DND-41 (cell line): ENCODE results near the gene MPST.
A peak's percentile ranks its signal among the peaks of the same experiment; 100 is the strongest.

ENCODE experiments used
- ATAC-seq: fragments of 200-7000 bp; cut with Tn5 transposase; 3 replicates; pipeline ENCODE4 v1.9.1; 2021; ENCODE audit warnings: low read depth; ENCODE audit not compliant: insufficient read depth
- DNase-seq: peaks from one replicate; pipeline ENCODE4 v3.0.0-alpha.2; 2020
- H2AFZ ChIP-seq: 2 replicates; pipeline ENCODE4 v1.6.0; 2012; ENCODE audit warnings: low read depth, low read length
- H3K27ac ChIP-seq: 2 replicates; pipeline ENCODE4 v1.5.1; 2012; ENCODE audit warnings: low read length, inconsistent platforms
- H3K27me3 ChIP-seq: fragments of 200-600 bp; sonication (generic); 2 replicates; pipeline ENCODE4 v1.6.0; 2012; ENCODE audit warnings: low read length, mild to moderate bottlenecking, inconsistent platforms; ENCODE audit not compliant: insufficient read depth, poor library complexity
- H3K36me3 ChIP-seq: 2 replicates; pipeline ENCODE4 v1.5.1; 2012; ENCODE audit warnings: low read length, inconsistent platforms; ENCODE audit not compliant: insufficient read depth
- H3K4me1 ChIP-seq: 2 replicates; pipeline ENCODE4 v1.5.1; 2012; ENCODE audit warnings: mild to moderate bottlenecking, low read length; ENCODE audit not compliant: insufficient read depth
- H3K4me2 ChIP-seq: 2 replicates; pipeline ENCODE4 v1.6.0; 2012; ENCODE audit warnings: mild to moderate bottlenecking, moderate library complexity, low read length, inconsistent platforms; ENCODE audit not compliant: insufficient read depth
- H3K4me3 ChIP-seq, 2 experiments: fragments of 200-600 bp in 1 of 2; shearing (Covaris generic) in 1 of 2; 2 replicates each; pipeline ENCODE4 v1.5.1; 2012 to 2016; ENCODE audit warnings: inconsistent platforms in 2 of 2, low read length in 2 of 2, mild to moderate bottlenecking in 2 of 2, low read depth in 1 of 2, moderate library complexity in 1 of 2
- H3K79me2 ChIP-seq: 2 replicates; pipeline ENCODE4 v1.6.0; 2012; ENCODE audit warnings: low read length, inconsistent platforms; ENCODE audit not compliant: insufficient read depth
- H3K9ac ChIP-seq: 2 replicates; pipeline ENCODE4 v1.6.0; 2012; ENCODE audit warnings: low read depth, mild to moderate bottlenecking, inconsistent platforms, low read length, moderate library complexity
- H3K9me3 ChIP-seq: 2 replicates; pipeline ENCODE4 v1.5.1; 2012; ENCODE audit warnings: low read length, moderate library complexity, mild to moderate bottlenecking, inconsistent platforms; ENCODE audit not compliant: insufficient read depth, severe bottlenecking
- H4K20me1 ChIP-seq: 2 replicates; pipeline ENCODE4 v1.6.0; 2012; ENCODE audit warnings: low read length; ENCODE audit not compliant: insufficient read depth
- EZH2 ChIP-seq: IDR thresholded peaks from 3 replicates; pipeline ENCODE4 v1.6.1; 2012; ENCODE audit warnings: borderline replicate concordance, low read depth, mild to moderate bottlenecking, moderate library complexity, low read length, inconsistent platforms; ENCODE audit not compliant: severe bottlenecking
- TF ChIP-seq, protein P1 (sequence below): IDR thresholded peaks from 2 replicates; pipeline ENCODE4 v1.5.1; 2012; ENCODE audit warnings: borderline replicate concordance, low read length, moderate library complexity, mild to moderate bottlenecking; ENCODE audit not compliant: poor library complexity, severe bottlenecking; ENCODE audit errors: extremely low read depth

Gene MPST

GRCh38 chr22:37019309-37020191 is at the start of gene MPST, which contains the start of gene TST:
MPST (plus strand) TSS chr22:37019742; CDS start chr22:37019837, 95 bp downstream.
TST (minus strand) TSS chr22:37019447; CDS start chr22:37018732, 715 bp downstream.
- peaks cover 9% of the 10 kb centered on the region for H3K27me3 ChIP-seq
- DNase-seq (no peak), ATAC-seq (no peak)
- 0 out of 2 replicates have a peak within 1 kb of the TSS, but pooled peaks have one; percentile 33 for H2AFZ ChIP-seq
- TF ChIP-seq, protein P1, sequence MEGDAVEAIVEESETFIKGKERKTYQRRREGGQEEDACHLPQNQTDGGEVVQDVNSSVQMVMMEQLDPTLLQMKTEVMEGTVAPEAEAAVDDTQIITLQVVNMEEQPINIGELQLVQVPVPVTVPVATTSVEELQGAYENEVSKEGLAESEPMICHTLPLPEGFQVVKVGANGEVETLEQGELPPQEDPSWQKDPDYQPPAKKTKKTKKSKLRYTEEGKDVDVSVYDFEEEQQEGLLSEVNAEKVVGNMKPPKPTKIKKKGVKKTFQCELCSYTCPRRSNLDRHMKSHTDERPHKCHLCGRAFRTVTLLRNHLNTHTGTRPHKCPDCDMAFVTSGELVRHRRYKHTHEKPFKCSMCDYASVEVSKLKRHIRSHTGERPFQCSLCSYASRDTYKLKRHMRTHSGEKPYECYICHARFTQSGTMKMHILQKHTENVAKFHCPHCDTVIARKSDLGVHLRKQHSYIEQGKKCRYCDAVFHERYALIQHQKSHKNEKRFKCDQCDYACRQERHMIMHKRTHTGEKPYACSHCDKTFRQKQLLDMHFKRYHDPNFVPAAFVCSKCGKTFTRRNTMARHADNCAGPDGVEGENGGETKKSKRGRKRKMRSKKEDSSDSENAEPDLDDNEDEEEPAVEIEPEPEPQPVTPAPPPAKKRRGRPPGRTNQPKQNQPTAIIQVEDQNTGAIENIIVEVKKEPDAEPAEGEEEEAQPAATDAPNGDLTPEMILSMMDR = no peak
- no peak for TF ChIP-seq EZH2
- H3K4me3 ChIP-seq = no peak within 1 kb of the TSS
- no peak within 1 kb of the TSS for H3K27ac ChIP-seq
- H3K9ac ChIP-seq = no peak within 1 kb of the TSS
- no peaks in the 10 kb centered on the region for H3K9me3 ChIP-seq
- H3K4me1 ChIP-seq = no peaks in the 10 kb centered on the region
- H4K20me1 ChIP-seq = 0 out of 2 replicates have a peak, but pooled peaks cover 6% of the 10 kb centered on the region
- H3K79me2 ChIP-seq = no peaks in the 10 kb centered on the region
- H3K4me2 ChIP-seq = no peak within 1 kb of the TSS
- H3K36me3 ChIP-seq = no peaks in the 10 kb centered on the region

- ATAC-seq (no peak), DNase-seq (no peak)
- no peak overlapping the region for H2AFZ ChIP-seq
- no peaks in the 10 kb centered on the region for H3K36me3 ChIP-seq
- no peak overlapping the region for H3K4me2 ChIP-seq
- no peaks in the 10 kb centered on the region for H4K20me1 ChIP-seq
- no peaks in the 10 kb centered on the region for H3K9me3 ChIP-seq
- H3K79me2 ChIP-seq = no peaks in the 10 kb centered on the region
- H3K4me1 ChIP-seq = no peaks in the 10 kb centered on the region
- peaks cover 9% of the 10 kb centered on the region for H3K27me3 ChIP-seq
- no peak overlapping the region for H3K4me3 ChIP-seq
- TF ChIP-seq, protein P1 = no peak
- no peak for TF ChIP-seq EZH2
- no peak overlapping the region for H3K27ac ChIP-seq
- H3K9ac ChIP-seq = no peak overlapping the region
Measured at GRCh38 chr22:36971341-36972125, 48.0 kb upstream of the MPST start.

GRCh38 chr22:36976606-36977005 is 42.9 kb upstream of the MPST start:
- Histone ChIP-seq H2AFZ (peak overlapping the region; percentile 80; the same call in 1 of the 2 replicates), H3K79me2 (no peaks in the 10 kb centered on the region), H3K4me2 (no peak overlapping the region), H3K4me3 (no peak overlapping the region), H3K27me3 (peaks cover 12% of the 10 kb centered on the region), H3K36me3 (no peaks in the 10 kb centered on the region), H3K27ac (no peak overlapping the region), H4K20me1 (no peaks in the 10 kb centered on the region), H3K9ac (no peak overlapping the region), H3K9me3 (no peaks in the 10 kb centered on the region), H3K4me1 (peaks cover 14% of the 10 kb centered on the region)
- TF ChIP-seq, protein P1 = no peak
- TF ChIP-seq EZH2 = no peak
- no peak for ATAC-seq
- no peak for DNase-seq
